ENCODE data around the gene C18orf63. TPM values are rescaled to one million over a fixed set of nuclear protein-coding genes. Genes with fewer than 3 reads are reported as not detected.

Gene C18orf63
- total and polyA plus RNA-seq, 2 of the 4 experiments (the other 2 are of a cell fraction), result not detected

- Histone ChIP-seq H3K4ac (ENCODE audit: low read depth, low read length) (peak within 1 kb of the TSS; percentile 92), H3K4me3 (ENCODE audit: insufficient read depth, low read depth, low read length) (peak within 1 kb of the TSS; percentile 79), H3K27ac (ENCODE audit: insufficient read depth, low read length) (peak within 1 kb of the TSS; percentile 66), H4K8ac (ENCODE audit: low read depth in 2 of 2, low read length in 2 of 2) (peak within 1 kb of the TSS; percentile 91 to 99), H4K5ac (ENCODE audit: low read depth, low read length) (peak within 1 kb of the TSS; percentile 57), H3K14ac (replicated peaks; ENCODE audit: low read depth, low read length) (peak within 1 kb of the TSS; percentile 93), H3K18ac (ENCODE audit: low read depth, low read length) (peak within 1 kb of the TSS; percentile 38), H2AK9ac (replicated peaks; ENCODE audit: low read depth, low read length, poor library complexity) (peak within 1 kb of the TSS; percentile 97), H3K56ac (ENCODE audit: extremely low read depth, insufficient read depth, low read length) (peak within 1 kb of the TSS; percentile 53; the same call in 1 of the 2 replicates), H3K9ac (ENCODE audit: low read depth, low read length) (peak within 1 kb of the TSS; percentile 87), H4K91ac (ENCODE audit: insufficient read depth, low read depth, low read length) (peak within 1 kb of the TSS; percentile 88), H3K27me3 (ENCODE audit: control insufficient read depth, insufficient read depth, low read length) (no peaks in the 10 kb centered on the region), H3K23ac (ENCODE audit: low read depth, low read length) (peak within 1 kb of the TSS; percentile 89), H2AFZ (replicated peaks; ENCODE audit: low read length, poor library complexity) (peak within 1 kb of the TSS; percentile 98), H3K79me1 (ENCODE audit: low read depth in 1 of 2, low read length in 2 of 2) (peaks cover 12 to 24% of the 10 kb centered on the region in 2 experiments; a peak in 3 of 4 replicates), H2BK120ac (ENCODE audit: low read depth, low read length) (peak within 1 kb of the TSS; percentile 57), H2AK5ac (ENCODE audit: low read depth, low read length) (peak within 1 kb of the TSS; percentile 78), H3K9me1 (ENCODE audit: insufficient read depth, low read length) (peaks cover 9% of the 10 kb centered on the region), H2BK20ac (ENCODE audit: low read depth, low read length) (no peak within 1 kb of the TSS), H3K9me3 (ENCODE audit: control insufficient read depth, insufficient read depth, low read length) (no peaks in the 10 kb centered on the region), H3K36me3 (ENCODE audit: control insufficient read depth, insufficient read depth, low read length) (no peaks in the 10 kb centered on the region), H3K4me1 (ENCODE audit: control insufficient read depth, insufficient read depth, low read length) (peaks cover 10% of the 10 kb centered on the region), H3K4me2 (ENCODE audit: low read depth, low read length) (peak within 1 kb of the TSS; percentile 80), H2BK15ac (ENCODE audit: low read depth, low read length) (peak within 1 kb of the TSS; percentile 76; the same call in 1 of the 3 replicates), H4K20me1 (ENCODE audit: insufficient read depth, low read length) (no peaks in the 10 kb centered on the region), H2BK5ac (ENCODE audit: low read depth, low read length, poor library complexity, severe bottlenecking) (peak within 1 kb of the TSS; percentile 52)
- ChIA-PET CTCF (no interaction called here), POLR2A (ENCODE audit: unreplicated experiment) (no interaction called here)
- no TSS peak for BruUV-seq (replicated peaks)
- WGBS, 2 experiments (ENCODE audit: extremely low coverage in 2 of 2, insufficient read length in 1 of 2), result 1% methylated on average over 30 of the region's 68 CpGs; no CpG with 5 or more reads in 1 of the 2 experiments
- dilution Hi-C loops (cut with HindIII; ENCODE audit: low sequenced_read_pairs, unreplicated experiment) (no loop called here), intact Hi-C loops (cut with micrococcal nuclease) (no loop called here), in situ Hi-C loops (cut with MboI; ENCODE audit: low sequenced_read_pairs) (no loop called here)
- DNase-seq, result peak; percentile 93
- peak; percentile 99 for ATAC-seq (ENCODE audit: low read depth)
- no peak for TF ChIP-seq CTCF (conservative IDR thresholded peaks at IDR 0.05; ENCODE audit: low read depth, low read length)
- peak; percentile 66 for TF ChIP-seq CEBPB (IDR thresholded peaks at IDR 0.05; ENCODE audit: low read depth, low read length)
- TF ChIP-seq NFE2L2 (IDR thresholded peaks at IDR 0.05; ENCODE audit: low read depth, low read length), result no peak
- TF ChIP-seq CHD1 (IDR thresholded peaks at IDR 0.05; ENCODE audit: low read depth, low read length), result no peak
- TF ChIP-seq USF2 (IDR thresholded peaks at IDR 0.05; ENCODE audit: low read depth, low read length), result peak; percentile 48; the same call in 1 of the 2 replicates
- no peak for TF ChIP-seq POLR2A (IDR thresholded peaks at IDR 0.05; ENCODE audit: low read depth, low read length)
- no peak for TF ChIP-seq MAFK (IDR thresholded peaks at IDR 0.05; ENCODE audit: low read depth, low read length)
- peak; percentile 92 for TF ChIP-seq MAZ (IDR thresholded peaks at IDR 0.05; ENCODE audit: borderline replicate concordance, low read depth, low read length)
- no peak for TF ChIP-seq RFX5 (IDR thresholded peaks at IDR 0.05; ENCODE audit: low read depth, low read length)
- no peak for TF ChIP-seq ELK1 (IDR thresholded peaks at IDR 0.05; ENCODE audit: borderline replicate concordance, low read depth, low read length)
- peak; percentile 17; the same call in 1 of the 2 replicates for TF ChIP-seq BHLHE40 (IDR thresholded peaks at IDR 0.05; ENCODE audit: low read depth, low read length)
- peak; percentile 48; the same call in 1 of the 2 replicates for TF ChIP-seq FOS (IDR thresholded peaks at IDR 0.05; ENCODE audit: low read depth, low read length)
- no peak for TF ChIP-seq SMC3 (IDR thresholded peaks at IDR 0.05; ENCODE audit: low read depth, low read length)
- TF ChIP-seq MXI1 (IDR thresholded peaks at IDR 0.05; ENCODE audit: borderline replicate concordance, low read depth, low read length), result peak; percentile 29; the same call in 1 of the 2 replicates
Observed at GRCh38 chr18:74291771-74292540, 23.7 kb upstream of the C18orf63 start, which contains the start of gene CYB5A. CYB5A (minus strand) TSS chr18:74291963; CDS start chr18:74291875, 88 bp downstream.

All from IMR-90 (cell line).